Karpas-422 (cell line): ENCODE measurements around the gene APOL1. TPM values are rescaled to one million over a fixed set of nuclear protein-coding genes. Genes with fewer than 3 reads are reported as not detected.

ENCODE experiments used
- DNase-seq: peaks from one replicate; pipeline ENCODE4 v3.0.0-alpha.2; 2015
- H2AFZ ChIP-seq: fragments of 200-600 bp; sonication (generic); 2 replicates; pipeline ENCODE4 v1.6.1; 2014; ENCODE audit warnings: antibody characterized with exemption, low read length, mixed read lengths
- H3K27ac ChIP-seq: fragments of 200-600 bp; sonication (generic); 2 replicates; pipeline ENCODE4 v1.5.1; 2014; ENCODE audit warnings: mild to moderate bottlenecking, low read length, moderate library complexity
- H3K27me3 ChIP-seq: fragments of 200-600 bp; sonication (generic); 2 replicates; pipeline ENCODE4 v1.6.1; 2014; ENCODE audit warnings: low read length, mixed read lengths
- H3K36me3 ChIP-seq: fragments of 200-600 bp; sonication (generic); 2 replicates; pipeline ENCODE4 v1.6.1; 2014; ENCODE audit warnings: low read length, mixed read lengths; ENCODE audit not compliant: insufficient read depth
- H3K4me1 ChIP-seq: fragments of 200-600 bp; sonication (generic); 2 replicates; pipeline ENCODE4 v1.6.1; 2014; ENCODE audit warnings: mild to moderate bottlenecking, low read length, mixed read lengths
- H3K4me2 ChIP-seq: fragments of 200-600 bp; sonication (generic); 2 replicates; pipeline ENCODE4 v1.6.1; 2014; ENCODE audit warnings: low read length, low read depth, mild to moderate bottlenecking; ENCODE audit not compliant: poor library complexity, severe bottlenecking
- H3K4me3 ChIP-seq: fragments of 200-600 bp; sonication (generic); 2 replicates; pipeline ENCODE4 v1.5.1; 2014; ENCODE audit warnings: mild to moderate bottlenecking, antibody characterized with exemption, low read length, mixed read lengths
- H3K79me2 ChIP-seq: fragments of 200-600 bp; sonication (generic); 2 replicates; pipeline ENCODE4 v1.6.1; 2014; ENCODE audit warnings: mild to moderate bottlenecking, low read length, mixed read lengths
- H3K9ac ChIP-seq: fragments of 200-600 bp; sonication (generic); 2 replicates; pipeline ENCODE4 v1.6.0; 2014; ENCODE audit warnings: low read length
- H3K9me2 ChIP-seq: fragments of 200-600 bp; sonication (generic), shearing (Covaris generic); replicated peaks from 2 replicates; pipeline ENCODE4 v1.6.0; 2014; ENCODE audit warnings: mild to moderate bottlenecking, low read length, moderate library complexity; ENCODE audit not compliant: insufficient read depth
- H3K9me3 ChIP-seq: fragments of 300-700, 200-600 bp; sonication (generic); 2 replicates; pipeline ENCODE4 v1.6.1; 2014; ENCODE audit warnings: low read length, mixed read lengths
- H4K20me1 ChIP-seq: fragments of 200-600 bp; sonication (generic); 2 replicates; pipeline ENCODE4 v1.6.1; 2014; ENCODE audit warnings: mild to moderate bottlenecking, antibody characterized with exemption, low read length, low read depth; ENCODE audit not compliant: insufficient read depth
- total RNA-seq: library from RNA; depleted of rRNA; stranded (reverse); fragments of >200 nt; shearing (Covaris generic); gene quantifications from 2 replicates; pipeline ENCODE4 v1.2.3, GENCODE V29; 2014; ENCODE audit warnings: low replicate concordance

The APOL1 gene
- total RNA-seq, 1 experiment from 2014 or later = not detected

DNA sequence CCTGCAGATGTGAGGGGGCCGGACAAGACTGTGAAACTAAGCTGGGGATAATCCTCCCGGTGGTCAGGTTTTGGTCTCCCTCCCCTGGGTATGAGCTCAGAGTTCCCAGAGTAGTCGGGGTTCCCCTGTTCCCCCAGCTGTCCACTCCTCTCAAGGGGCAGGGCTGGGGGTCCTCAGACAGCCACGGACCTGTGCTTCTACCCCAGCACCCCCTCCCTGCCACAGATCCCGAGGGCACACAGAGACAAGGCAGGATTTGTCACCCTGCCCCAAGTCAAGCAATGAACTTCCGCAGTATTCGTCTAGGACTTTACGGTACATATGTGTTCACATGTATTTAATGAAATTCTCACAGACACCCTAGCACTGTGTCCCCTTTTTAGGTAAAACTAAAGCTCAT lies 45.2 kb downstream of the APOL1 start:
- no peak overlapping the region for H3K4me3 ChIP-seq
- no peaks in the 10 kb centered on the region for H3K9me3 ChIP-seq
- H3K79me2 ChIP-seq = no peaks in the 10 kb centered on the region; the same call in 1 of the 2 replicates
- H3K36me3 ChIP-seq = peaks cover 34% of the 10 kb centered on the region
- H3K9ac ChIP-seq = no peak overlapping the region
- no peaks in the 10 kb centered on the region for H3K9me2 ChIP-seq
- H3K27me3 ChIP-seq = no peaks in the 10 kb centered on the region
- H4K20me1 ChIP-seq = no peaks in the 10 kb centered on the region
- H3K4me1 ChIP-seq = peaks cover 9% of the 10 kb centered on the region
- no peak overlapping the region for H3K27ac ChIP-seq
- no peak for DNase-seq
- no peak overlapping the region for H2AFZ ChIP-seq
- H3K4me2 ChIP-seq = no peak overlapping the region

DNA sequence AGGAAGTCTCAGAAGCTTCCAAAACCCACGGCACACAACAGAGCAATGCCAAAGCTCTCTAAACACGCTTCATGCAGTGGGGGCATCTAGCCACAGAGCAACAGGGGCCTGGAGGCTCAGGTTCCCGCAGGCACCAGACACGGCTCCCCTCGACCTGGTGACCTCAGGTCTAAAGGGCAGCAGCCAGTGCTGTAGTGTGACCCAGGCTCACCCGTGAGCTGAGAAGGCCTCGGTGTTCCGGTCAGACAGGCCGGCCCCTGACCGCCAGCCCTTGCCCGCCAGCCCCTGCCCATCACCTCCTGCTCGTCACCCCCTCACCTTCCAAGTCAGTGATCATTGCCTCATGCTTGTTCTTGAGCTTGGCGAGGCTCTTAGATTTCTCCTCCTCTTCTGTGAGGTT lies 45.7 kb downstream of the APOL1 start:
- Histone ChIP-seq H2AFZ (no peak overlapping the region), H3K27ac (no peak overlapping the region), H3K79me2 (no peaks in the 10 kb centered on the region; the same call in 1 of the 2 replicates)

GRCh38 chr22:36299295-36299694 lies 46.4 kb downstream of the APOL1 start:
- H3K27ac ChIP-seq = no peak overlapping the region
- no peaks in the 10 kb centered on the region for H3K27me3 ChIP-seq
- no peak overlapping the region for H2AFZ ChIP-seq
- H3K79me2 ChIP-seq = no peaks in the 10 kb centered on the region; the same call in 1 of the 2 replicates
- no peaks in the 10 kb centered on the region for H4K20me1 ChIP-seq
- no peak overlapping the region for H3K4me3 ChIP-seq
- DNase-seq = no peak
- no peak overlapping the region for H3K9ac ChIP-seq
- H3K4me2 ChIP-seq = no peak overlapping the region
- no peaks in the 10 kb centered on the region for H3K9me3 ChIP-seq
- H3K4me1 ChIP-seq = peaks cover 9% of the 10 kb centered on the region
- no peaks in the 10 kb centered on the region for H3K9me2 ChIP-seq
- H3K36me3 ChIP-seq = peaks cover 30% of the 10 kb centered on the region

More for the DNA sequence above, 45.7 kb downstream of the APOL1 start:
- Histone ChIP-seq H3K4me2 (no peak overlapping the region), H3K4me1 (peaks cover 9% of the 10 kb centered on the region), H3K4me3 (no peak overlapping the region), H4K20me1 (no peaks in the 10 kb centered on the region), H3K9me3 (no peaks in the 10 kb centered on the region), H3K9me2 (no peaks in the 10 kb centered on the region), H3K27me3 (no peaks in the 10 kb centered on the region), H3K9ac (no peak overlapping the region), H3K36me3 (peaks cover 34% of the 10 kb centered on the region)
- DNase-seq = no peak

GRCh38 chr22:36299911-36300310 lies 47.0 kb downstream of the APOL1 start:
- H3K27me3 ChIP-seq = no peaks in the 10 kb centered on the region
- no peak overlapping the region for H3K4me2 ChIP-seq
- H3K4me3 ChIP-seq = no peak overlapping the region
- no peaks in the 10 kb centered on the region for H4K20me1 ChIP-seq
- no peaks in the 10 kb centered on the region for H3K9me2 ChIP-seq
- no peaks in the 10 kb centered on the region for H3K9me3 ChIP-seq
- H3K4me1 ChIP-seq = peaks cover 9% of the 10 kb centered on the region
- no peaks in the 10 kb centered on the region; the same call in 1 of the 2 replicates for H3K79me2 ChIP-seq
- H3K36me3 ChIP-seq = peaks cover 25% of the 10 kb centered on the region; the same call in 1 of the 2 replicates
- no peak for DNase-seq
- H3K9ac ChIP-seq = no peak overlapping the region
- H2AFZ ChIP-seq = no peak overlapping the region
- H3K27ac ChIP-seq = no peak overlapping the region

- H3K79me2 ChIP-seq = no peaks in the 10 kb centered on the region; the same call in 1 of the 2 replicates
- no peak for DNase-seq
- H4K20me1 ChIP-seq = no peaks in the 10 kb centered on the region
- peaks cover 21% of the 10 kb centered on the region; the same call in 1 of the 2 replicates for H3K36me3 ChIP-seq
- no peaks in the 10 kb centered on the region for H3K9me3 ChIP-seq
- no peak overlapping the region for H2AFZ ChIP-seq
- H3K9ac ChIP-seq = no peak overlapping the region
- H3K9me2 ChIP-seq = no peaks in the 10 kb centered on the region
- H3K4me3 ChIP-seq = no peak overlapping the region
- peaks cover 9% of the 10 kb centered on the region for H3K4me1 ChIP-seq
- no peaks in the 10 kb centered on the region for H3K27me3 ChIP-seq
- no peak overlapping the region for H3K27ac ChIP-seq
- no peak overlapping the region for H3K4me2 ChIP-seq
Observed at GRCh38 chr22:36300396-36301212, 47.7 kb downstream of the APOL1 start.

DNA sequence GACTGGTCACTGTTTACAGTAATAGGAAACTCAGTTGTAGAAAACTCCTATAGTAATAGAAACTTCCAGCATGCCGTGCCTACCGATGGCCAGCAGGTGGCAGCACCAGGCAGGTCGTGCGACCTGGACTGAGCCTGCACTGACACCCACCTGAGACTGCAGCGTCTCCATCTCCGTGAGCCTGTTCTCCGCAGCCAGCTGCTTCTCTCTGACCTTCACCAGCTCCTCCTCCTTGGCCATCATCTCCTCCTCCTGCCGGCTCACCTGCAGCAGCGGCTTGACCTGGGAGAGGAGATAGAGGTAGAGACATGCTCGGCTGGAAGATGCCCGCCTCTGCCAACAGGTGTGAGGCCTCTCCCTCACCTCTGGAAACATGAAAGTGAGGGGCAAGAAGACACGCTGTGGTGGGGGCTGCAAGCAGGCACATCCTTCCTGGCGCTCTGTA lies 48.5 kb downstream of the APOL1 start:
- Histone ChIP-seq H3K4me2 (no peak overlapping the region), H3K4me3 (no peak overlapping the region), H3K4me1 (peaks cover 9% of the 10 kb centered on the region), H3K9ac (no peak overlapping the region), H3K79me2 (no peaks in the 10 kb centered on the region; the same call in 1 of the 2 replicates), H3K9me3 (no peaks in the 10 kb centered on the region), H3K36me3 (peaks cover 18% of the 10 kb centered on the region; the same call in 1 of the 2 replicates), H3K9me2 (no peaks in the 10 kb centered on the region), H3K27ac (no peak overlapping the region), H3K27me3 (no peaks in the 10 kb centered on the region), H4K20me1 (no peaks in the 10 kb centered on the region), H2AFZ (no peak overlapping the region)
- peak; percentile 92 for DNase-seq

- Histone ChIP-seq H4K20me1 (no peaks in the 10 kb centered on the region), H3K27me3 (no peaks in the 10 kb centered on the region), H3K4me2 (no peak overlapping the region), H3K79me2 (no peaks in the 10 kb centered on the region; the same call in 1 of the 2 replicates), H2AFZ (no peak overlapping the region), H3K9me3 (no peaks in the 10 kb centered on the region), H3K36me3 (peaks cover 18% of the 10 kb centered on the region; the same call in 1 of the 2 replicates), H3K4me1 (peaks cover 9% of the 10 kb centered on the region), H3K27ac (no peak overlapping the region), H3K4me3 (no peak overlapping the region), H3K9ac (no peak overlapping the region), H3K9me2 (no peaks in the 10 kb centered on the region)
- no peak for DNase-seq
Observed at GRCh38 chr22:36301851-36302250, 48.9 kb downstream of the APOL1 start.

GRCh38 chr22:36302439-36303114 lies 49.6 kb downstream of the APOL1 start:
- Histone ChIP-seq H3K27ac (no peak overlapping the region), H3K9me2 (no peaks in the 10 kb centered on the region), H3K9ac (no peak overlapping the region), H4K20me1 (no peaks in the 10 kb centered on the region), H3K36me3 (peaks cover 18% of the 10 kb centered on the region; the same call in 1 of the 2 replicates), H2AFZ (no peak overlapping the region), H3K4me1 (peaks cover 9% of the 10 kb centered on the region), H3K9me3 (no peaks in the 10 kb centered on the region), H3K79me2 (no peaks in the 10 kb centered on the region; the same call in 1 of the 2 replicates), H3K4me2 (no peak overlapping the region), H3K27me3 (no peaks in the 10 kb centered on the region), H3K4me3 (no peak overlapping the region)
- DNase-seq = no peak
